HEK293 (cell line): ENCODE measurements around the gene RAP1GAP.

Experiments
- CTCF ChIA-PET: fragments of 350-600 bp; formaldehyde crosslinking; extraction: SDS; loops from one replicate; lab custom pipeline; 2021; ENCODE audit warnings: antibody characterized with exemption; lab: Yijun Ruan, JAX
- POLR2A ChIA-PET: fragments of 300-600 bp; formaldehyde crosslinking; extraction: SDS; loops from one replicate; lab custom pipeline; 2020; ENCODE audit warnings: antibody characterized with exemption, inconsistent platforms; lab: Yijun Ruan, JAX
- H3K27ac ChIP-seq: fragments of 200-500 bp; sonication (Bioruptor generic); 2 replicates; pipeline ENCODE4 v1.5.1; 2014; ENCODE audit warnings: low read depth, low read length, control low read depth, inconsistent platforms; ENCODE audit errors: extremely low read depth
- H3K36me3 ChIP-seq, 2 experiments: fragments of 200-500 bp in 1 of 2; sonication (Bioruptor generic) in 1 of 2; 1 replicate in 1 of 2; 2 replicates in 1 of 2; pipeline ENCODE4 v1.5.1; 2014 to 2017; ENCODE audit warnings: inconsistent platforms in 2 of 2, low read length in 2 of 2; ENCODE audit not compliant: control insufficient read depth in 2 of 2, insufficient read depth in 1 of 2
- H3K4me1 ChIP-seq: fragments of 200-500 bp; sonication (Bioruptor generic); 2 replicates; pipeline ENCODE4 v1.5.1; 2014; ENCODE audit warnings: mild to moderate bottlenecking, low read length, inconsistent platforms; ENCODE audit not compliant: control insufficient read depth, insufficient read depth
- H3K4me3 ChIP-seq: 2 replicates; pipeline ENCODE4 v1.5.1; 2011; ENCODE audit warnings: low read depth, mild to moderate bottlenecking, control low read depth, low read length, moderate library complexity
- H3K9me3 ChIP-seq: fragments of 200-500 bp; sonication (Bioruptor generic); 2 replicates; pipeline ENCODE4 v1.5.1; 2014; ENCODE audit warnings: low read depth, low read length, inconsistent platforms; ENCODE audit not compliant: control insufficient read depth, insufficient read depth
- SCRT2 ChIP-seq: fragments of 450-650 bp; formaldehyde crosslinking; IDR thresholded peaks from 2 replicates; pipeline ENCODE4 v1.5.1; 2016; ENCODE audit warnings: missing biosample characterization, missing genetic modification characterization
- ZBTB1 ChIP-seq: fragments of 450-650 bp; formaldehyde crosslinking; IDR thresholded peaks from 2 replicates; pipeline ENCODE4 v1.5.1; 2016; ENCODE audit warnings: missing biosample characterization, missing genetic modification characterization
- ZBTB20 ChIP-seq: fragments of 450-650 bp; formaldehyde crosslinking; IDR thresholded peaks from 2 replicates; pipeline ENCODE4 v1.5.1; 2016; ENCODE audit warnings: missing biosample characterization, missing genetic modification characterization
- ZNF121 ChIP-seq: fragments of 450-650 bp; formaldehyde crosslinking; IDR thresholded peaks from 2 replicates; pipeline ENCODE4 v1.5.1; 2016; ENCODE audit warnings: missing biosample characterization, missing genetic modification characterization
- ZNF23 ChIP-seq: fragments of 450-650 bp; formaldehyde crosslinking; IDR thresholded peaks from 2 replicates; pipeline ENCODE4 v1.5.1; 2016; ENCODE audit warnings: missing biosample characterization, missing genetic modification characterization, borderline replicate concordance
- ZNF350 ChIP-seq: fragments of 450-650 bp; formaldehyde crosslinking; IDR thresholded peaks from 2 replicates; pipeline ENCODE4 v1.5.0; 2017; ENCODE audit warnings: missing biosample characterization, mild to moderate bottlenecking, missing genetic modification characterization
- ZNF558 ChIP-seq: fragments of 450-650 bp; formaldehyde crosslinking; IDR thresholded peaks from 2 replicates; pipeline ENCODE4 v1.5.1; 2016; ENCODE audit warnings: missing biosample characterization, missing genetic modification characterization
- ZNF670 ChIP-seq: fragments of 450-650 bp; formaldehyde crosslinking; IDR thresholded peaks from 2 replicates; pipeline ENCODE4 v1.5.1; 2016; ENCODE audit warnings: missing biosample characterization, missing genetic modification characterization, low read depth
- ZNF768 ChIP-seq: fragments of 450-650 bp; formaldehyde crosslinking; IDR thresholded peaks from 2 replicates; pipeline ENCODE4 v1.5.1; 2018; ENCODE audit warnings: missing biosample characterization, mild to moderate bottlenecking, missing genetic modification characterization
- TF ChIP-seq, protein P1 (sequence below): fragments of 450-650 bp; formaldehyde crosslinking; IDR thresholded peaks from 2 replicates; pipeline ENCODE4 v1.5.1; 2016; ENCODE audit warnings: missing biosample characterization, missing genetic modification characterization, borderline replicate concordance
- TF ChIP-seq, protein P2 (sequence below): fragments of 450-650 bp; formaldehyde crosslinking; IDR thresholded peaks from 2 replicates; pipeline ENCODE4 v1.5.1; 2016; ENCODE audit warnings: missing biosample characterization, missing genetic modification characterization

Gene RAP1GAP

DNA sequence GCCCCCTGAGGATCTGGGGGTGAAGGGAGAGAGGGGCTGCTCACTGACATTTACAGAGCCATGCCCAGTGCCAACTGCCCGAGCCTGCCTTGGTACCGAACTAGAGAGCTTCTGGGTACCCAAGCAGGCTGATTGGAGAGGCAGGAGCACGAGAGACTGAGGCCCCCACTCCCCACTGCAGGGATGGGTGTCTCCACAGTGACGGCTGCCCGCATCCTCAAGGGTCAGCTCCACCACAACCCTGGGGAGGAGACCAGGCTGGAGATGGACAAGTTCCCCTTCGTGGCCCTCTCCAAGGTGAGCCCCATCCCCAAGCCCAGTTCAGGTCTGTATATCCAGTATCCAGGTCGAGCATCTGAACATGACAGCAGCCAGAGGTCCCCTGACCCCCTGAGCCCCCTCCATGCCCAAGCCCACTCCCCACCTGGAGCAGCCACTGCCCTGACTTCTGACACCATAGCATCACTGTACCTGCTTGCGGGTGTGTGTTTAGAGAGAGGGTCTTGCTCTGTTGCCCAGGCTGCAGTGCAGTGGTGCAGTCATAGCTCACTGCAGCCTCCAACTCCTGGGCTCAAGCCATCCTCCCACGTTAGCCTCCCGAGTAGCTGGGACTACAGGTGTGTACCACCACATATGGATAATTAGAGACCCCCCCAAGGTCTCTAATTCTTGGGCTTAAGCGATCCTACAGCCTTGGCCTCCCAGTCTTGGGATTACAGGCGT lies 108.1 kb downstream of the RAP1GAP start:
- CTCF ChIA-PET, result interaction anchor here (0.6 to 1.1 kb wide), 6 partner anchors 12 to 350 kb away, joined by 3 to 5 read pairs (median 4); no protein-coding TSS in a partner anchor
- H3K36me3 ChIP-seq, result no peaks in the 10 kb centered on the region
- POLR2A ChIA-PET, result no interaction called here
- H3K9me3 ChIP-seq, result no peaks in the 10 kb centered on the region
- H3K4me3 ChIP-seq, result no peak overlapping the region
- no peaks in the 10 kb centered on the region for H3K4me1 ChIP-seq
- no peak overlapping the region for H3K27ac ChIP-seq
- TF ChIP-seq, protein P1, sequence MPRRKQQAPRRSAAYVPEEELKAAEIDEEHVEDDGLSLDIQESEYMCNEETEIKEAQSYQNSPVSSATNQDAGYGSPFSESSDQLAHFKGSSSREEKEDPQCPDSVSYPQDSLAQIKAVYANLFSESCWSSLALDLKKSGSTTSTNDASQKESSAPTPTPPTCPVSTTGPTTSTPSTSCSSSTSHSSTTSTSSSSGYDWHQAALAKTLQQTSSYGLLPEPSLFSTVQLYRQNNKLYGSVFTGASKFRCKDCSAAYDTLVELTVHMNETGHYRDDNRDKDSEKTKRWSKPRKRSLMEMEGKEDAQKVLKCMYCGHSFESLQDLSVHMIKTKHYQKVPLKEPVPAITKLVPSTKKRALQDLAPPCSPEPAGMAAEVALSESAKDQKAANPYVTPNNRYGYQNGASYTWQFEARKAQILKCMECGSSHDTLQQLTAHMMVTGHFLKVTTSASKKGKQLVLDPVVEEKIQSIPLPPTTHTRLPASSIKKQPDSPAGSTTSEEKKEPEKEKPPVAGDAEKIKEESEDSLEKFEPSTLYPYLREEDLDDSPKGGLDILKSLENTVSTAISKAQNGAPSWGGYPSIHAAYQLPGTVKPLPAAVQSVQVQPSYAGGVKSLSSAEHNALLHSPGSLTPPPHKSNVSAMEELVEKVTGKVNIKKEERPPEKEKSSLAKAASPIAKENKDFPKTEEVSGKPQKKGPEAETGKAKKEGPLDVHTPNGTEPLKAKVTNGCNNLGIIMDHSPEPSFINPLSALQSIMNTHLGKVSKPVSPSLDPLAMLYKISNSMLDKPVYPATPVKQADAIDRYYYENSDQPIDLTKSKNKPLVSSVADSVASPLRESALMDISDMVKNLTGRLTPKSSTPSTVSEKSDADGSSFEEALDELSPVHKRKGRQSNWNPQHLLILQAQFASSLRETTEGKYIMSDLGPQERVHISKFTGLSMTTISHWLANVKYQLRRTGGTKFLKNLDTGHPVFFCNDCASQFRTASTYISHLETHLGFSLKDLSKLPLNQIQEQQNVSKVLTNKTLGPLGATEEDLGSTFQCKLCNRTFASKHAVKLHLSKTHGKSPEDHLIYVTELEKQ (tag by site-specific recombination), result no peak
- TF ChIP-seq ZNF670 (tag by site-specific recombination) (no peak), ZBTB1 (no peak), ZNF558 (no peak), ZNF350 (tag by site-specific recombination) (no peak), ZNF121 (tag by site-specific recombination) (peak; percentile 53; the same call in 1 of the 2 replicates), ZNF23 (tag by site-specific recombination) (no peak)

DNA sequence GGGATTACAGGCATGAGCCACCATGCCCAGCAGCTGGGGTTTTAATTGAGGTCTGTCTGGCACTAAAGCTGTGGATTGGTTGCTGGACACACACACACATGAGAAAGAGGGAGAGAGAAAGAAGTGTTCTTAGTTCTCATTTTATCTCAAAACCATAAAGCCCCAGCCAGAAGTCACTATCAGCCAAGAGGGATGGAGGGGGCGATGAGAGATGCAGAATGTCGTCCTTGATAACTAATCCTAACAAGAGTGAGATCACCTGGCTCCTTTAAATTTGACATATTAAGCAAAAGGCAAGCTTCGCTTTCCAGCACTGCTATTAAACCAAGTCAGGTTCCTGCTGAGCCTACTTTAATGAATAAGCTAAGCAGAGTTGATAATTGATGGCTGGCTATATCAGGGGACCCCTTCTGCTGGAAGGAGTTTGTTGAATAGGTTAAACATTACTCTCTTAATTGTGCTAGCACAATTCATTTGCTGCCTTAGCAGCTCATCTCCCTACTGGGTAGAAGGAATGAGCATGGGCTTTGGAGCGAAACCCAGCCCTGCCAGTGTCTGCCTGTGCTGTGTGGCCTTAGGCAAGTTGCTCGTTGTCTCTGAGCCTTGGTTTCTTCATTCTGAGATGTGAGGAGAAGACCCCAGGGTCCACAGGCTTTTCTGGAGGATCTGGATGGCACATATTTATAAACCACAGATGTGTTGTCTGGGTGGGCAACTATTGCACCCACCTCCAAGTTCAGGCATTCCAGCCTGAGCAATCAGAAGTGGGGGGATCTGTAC lies 109.2 kb downstream of the RAP1GAP start:
- POLR2A ChIA-PET, result no interaction called here

DNA sequence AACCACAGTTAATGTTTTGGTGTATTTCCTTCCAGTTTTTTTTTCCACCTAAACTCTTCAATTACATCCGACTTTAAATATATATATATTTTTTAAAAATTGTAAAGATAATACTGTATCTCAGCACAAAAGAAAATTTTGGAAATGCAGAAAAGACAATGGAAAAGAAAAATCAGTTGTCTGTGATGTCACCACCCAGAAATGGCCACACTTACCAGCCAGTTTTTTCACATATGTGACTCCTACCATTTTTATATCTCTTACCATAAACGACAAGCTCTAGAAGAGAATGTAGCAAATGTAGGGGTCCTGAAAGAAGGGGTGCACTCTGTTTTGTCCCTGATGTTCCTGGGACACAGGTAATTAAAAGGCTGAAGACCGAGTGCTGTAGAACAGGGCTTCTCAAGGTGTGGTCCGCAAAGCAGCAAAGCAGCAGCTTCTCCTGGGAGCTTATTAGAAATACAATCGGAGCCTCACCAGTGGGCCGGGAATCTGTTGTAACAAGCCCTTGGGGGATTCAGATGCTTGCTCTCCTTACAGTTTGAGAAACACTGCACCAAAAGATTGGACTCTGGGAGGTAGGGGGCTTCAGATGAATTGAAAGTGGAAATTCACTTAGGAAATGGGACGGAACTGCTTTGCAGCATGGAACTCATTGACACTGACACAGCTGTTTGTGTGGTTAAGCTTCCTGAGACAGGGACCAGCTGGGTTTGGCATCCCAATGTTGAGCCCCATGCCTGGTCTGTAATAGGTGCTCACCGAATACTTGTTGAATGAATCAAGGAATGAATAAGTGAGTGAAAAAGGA lies 115.8 kb downstream of the RAP1GAP start:
- ChIA-PET CTCF (interaction anchor here (0.7 to 1.2 kb wide), 3 partner anchors 18 to 42 kb away, joined by 3 read pairs; no protein-coding TSS in a partner anchor), POLR2A (no interaction called here)

More for the DNA sequence above, 109.2 kb downstream of the RAP1GAP start:
- 0 out of 2 replicates have a peak, but pooled peaks have one; percentile 17 for TF ChIP-seq ZNF768 (tag by site-specific recombination)
- TF ChIP-seq, protein P2, sequence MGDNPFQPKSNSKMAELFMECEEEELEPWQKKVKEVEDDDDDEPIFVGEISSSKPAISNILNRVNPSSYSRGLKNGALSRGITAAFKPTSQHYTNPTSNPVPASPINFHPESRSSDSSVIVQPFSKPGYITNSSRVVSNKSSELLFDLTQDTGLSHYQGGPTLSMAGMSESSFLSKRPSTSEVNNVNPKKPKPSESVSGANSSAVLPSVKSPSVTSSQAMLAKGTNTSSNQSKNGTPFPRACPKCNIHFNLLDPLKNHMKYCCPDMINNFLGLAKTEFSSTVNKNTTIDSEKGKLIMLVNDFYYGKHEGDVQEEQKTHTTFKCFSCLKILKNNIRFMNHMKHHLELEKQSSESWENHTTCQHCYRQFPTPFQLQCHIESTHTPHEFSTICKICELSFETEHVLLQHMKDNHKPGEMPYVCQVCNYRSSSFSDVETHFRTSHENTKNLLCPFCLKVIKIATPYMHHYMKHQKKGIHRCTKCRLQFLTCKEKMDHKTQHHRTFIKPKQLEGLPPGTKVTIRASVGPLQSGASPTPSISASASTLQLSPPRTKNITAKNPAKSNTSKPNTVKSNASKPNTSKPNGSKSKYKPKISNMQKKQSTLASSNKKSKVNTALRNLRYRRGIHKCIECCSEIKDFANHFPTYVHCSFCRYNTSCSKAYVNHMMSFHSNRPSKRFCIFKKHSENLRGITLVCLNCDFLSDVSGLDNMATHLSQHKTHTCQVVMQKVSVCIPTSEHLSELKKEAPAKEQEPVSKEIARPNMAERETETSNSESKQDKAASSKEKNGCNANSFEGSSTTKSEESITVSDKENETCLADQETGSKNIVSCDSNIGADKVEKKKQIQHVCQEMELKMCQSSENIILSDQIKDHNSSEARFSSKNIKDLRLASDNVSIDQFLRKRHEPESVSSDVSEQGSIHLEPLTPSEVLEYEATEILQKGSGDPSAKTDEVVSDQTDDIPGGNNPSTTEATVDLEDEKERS (tag by site-specific recombination), result no peak
- TF ChIP-seq, all 188 proteins: peak for 1
- Histone ChIP-seq H3K9me3 (no peaks in the 10 kb centered on the region), H3K4me1 (no peaks in the 10 kb centered on the region), H3K36me3 (no peaks in the 10 kb centered on the region), H3K27ac (no peak overlapping the region), H3K4me3 (no peak overlapping the region)
- CTCF ChIA-PET, result interaction anchor here (0.6 to 0.7 kb wide), 2 partner anchors 14 to 188 kb away, joined by 3 to 5 read pairs; no protein-coding TSS in a partner anchor

More for the DNA sequence above, 115.8 kb downstream of the RAP1GAP start:
- Histone ChIP-seq H3K27ac (no peak overlapping the region), H3K9me3 (no peaks in the 10 kb centered on the region), H3K4me3 (no peak overlapping the region), H3K4me1 (no peaks in the 10 kb centered on the region), H3K36me3 (no peaks in the 10 kb centered on the region)
- peak; percentile 38; the same call in 1 of the 2 replicates for TF ChIP-seq SCRT2
- TF ChIP-seq ZBTB20 (tag by site-specific recombination), result no peak
